ENCODE results near the gene CNTRL. TPM values are rescaled to one million over a fixed set of nuclear protein-coding genes. Genes with fewer than 3 reads are reported as not detected.

Gene CNTRL
- polyA plus RNA-seq, 1 donor from 2014 or later = 16.0 TPM

- TF ChIP-seq EZH2 (IDR thresholded peaks at IDR 0.05; ENCODE audit: borderline replicate concordance, insufficient read depth, low read length, poor library complexity, severe bottlenecking) (no peak), REST (IDR thresholded peaks at IDR 0.05; ENCODE audit: borderline replicate concordance) (no peak), RAD21 (conservative IDR thresholded peaks at IDR 0.05) (no peak), TAF1 (IDR thresholded peaks at IDR 0.05; ENCODE audit: low read depth) (no peak), CTCF (IDR thresholded peaks at IDR 0.05; ENCODE audit: poor library complexity, severe bottlenecking) (no peak), EP300 (conservative IDR thresholded peaks at IDR 0.05; ENCODE audit: poor library complexity, severe bottlenecking) (no peak), POLR2AphosphoS5 (IDR thresholded peaks at IDR 0.05) (no peak)
- H3K27me3 ChIP-seq (ENCODE audit: insufficient read depth, low read depth, low read length) = no peaks in the 10 kb centered on the region
- no peaks in the 10 kb centered on the region for H3F3A ChIP-seq (ENCODE audit: insufficient read depth, low read length, poor library complexity, severe bottlenecking)
- H3K9me3 ChIP-seq (ENCODE audit: low read length) = no peaks in the 10 kb centered on the region
- no peak overlapping the region for H3K27ac ChIP-seq (ENCODE audit: low read length)
- no peak overlapping the region for H3K4me3 ChIP-seq (ENCODE audit: low read length)
- peaks cover 10% of the 10 kb centered on the region for H3K36me3 ChIP-seq (ENCODE audit: insufficient read depth, low read length)
- H3K4me2 ChIP-seq (ENCODE audit: low read length) = no peak overlapping the region
- H3K9ac ChIP-seq (ENCODE audit: low read length) = no peak overlapping the region
- no peaks in the 10 kb centered on the region for H4K20me1 ChIP-seq (ENCODE audit: insufficient read depth)
- H2AFZ ChIP-seq (ENCODE audit: low read depth, low read length) = no peak overlapping the region
- no peaks in the 10 kb centered on the region for H3K9me2 ChIP-seq (ENCODE audit: insufficient read depth, low read length)
- H3K79me2 ChIP-seq (replicated peaks; ENCODE audit: insufficient read depth, low read length) = no peaks in the 10 kb centered on the region
These were observed 64.2 kb downstream of the CNTRL start for GRCh38 chr9:121138973-121139372.

GRCh38 chr9:121140162-121140561, 65.4 kb downstream of the CNTRL start:
- Histone ChIP-seq H3K4me2 (ENCODE audit: low read length) (no peak overlapping the region), H4K20me1 (ENCODE audit: insufficient read depth) (no peaks in the 10 kb centered on the region), H3K9ac (ENCODE audit: low read length) (no peak overlapping the region), H3K27ac (ENCODE audit: low read length) (no peak overlapping the region), H3K36me3 (ENCODE audit: insufficient read depth, low read length) (peaks cover 17% of the 10 kb centered on the region), H3K9me2 (ENCODE audit: insufficient read depth, low read length) (no peaks in the 10 kb centered on the region), H3K79me2 (replicated peaks; ENCODE audit: insufficient read depth, low read length) (no peaks in the 10 kb centered on the region), H2AFZ (ENCODE audit: low read depth, low read length) (no peak overlapping the region), H3K4me3 (ENCODE audit: low read length) (no peak overlapping the region), H3K9me3 (ENCODE audit: low read length) (no peaks in the 10 kb centered on the region), H3K27me3 (ENCODE audit: insufficient read depth, low read depth, low read length) (no peaks in the 10 kb centered on the region), H3F3A (ENCODE audit: insufficient read depth, low read length, poor library complexity, severe bottlenecking) (no peaks in the 10 kb centered on the region)
- no peak for TF ChIP-seq SMC3 (conservative IDR thresholded peaks at IDR 0.05; ENCODE audit: poor library complexity)
- TF ChIP-seq POLR2AphosphoS5 (IDR thresholded peaks at IDR 0.05) = no peak
- TF ChIP-seq REST (IDR thresholded peaks at IDR 0.05; ENCODE audit: borderline replicate concordance) = no peak
- no peak for TF ChIP-seq TAF1 (IDR thresholded peaks at IDR 0.05; ENCODE audit: low read depth)
- TF ChIP-seq EP300 (conservative IDR thresholded peaks at IDR 0.05; ENCODE audit: poor library complexity, severe bottlenecking) = no peak
- TF ChIP-seq CTCF (IDR thresholded peaks at IDR 0.05; ENCODE audit: poor library complexity, severe bottlenecking) = no peak
- no peak for TF ChIP-seq RAD21 (conservative IDR thresholded peaks at IDR 0.05)
- no peak for TF ChIP-seq MXI1 (conservative IDR thresholded peaks at IDR 0.05; ENCODE audit: poor library complexity, severe bottlenecking)
- TF ChIP-seq EZH2 (IDR thresholded peaks at IDR 0.05; ENCODE audit: borderline replicate concordance, insufficient read depth, low read length, poor library complexity, severe bottlenecking) = no peak

Data from neural cell (in vitro differentiated cells).